GM18861 (cell line): ENCODE measurements around the gene EXOC6B.
"Not testable (repeated sequence)": the region's sequence is repeated elsewhere in the genome, so short reads cannot be mapped to it uniquely, and the experiment has no call there.

Experiments
- ATAC-seq: cut with Tn5 transposase; IDR thresholded peaks from one replicate; pipeline ENCODE4 v1.9.1; 2021; ENCODE audit not compliant: unreplicated experiment

EXOC6B gene

GRCh38 chr2:72685638-72686213 lies 140.1 kb downstream of the EXOC6B start:
- ATAC-seq: no peak

GRCh38 chr2:72682061-72682460 lies 143.8 kb downstream of the EXOC6B start:
- no peak for ATAC-seq

- no peak for ATAC-seq
Observed at GRCh38 chr2:72681016-72681995, 144.5 kb downstream of the EXOC6B start.

GRCh38 chr2:72678024-72678423 lies 147.8 kb downstream of the EXOC6B start:
- peak; percentile 89 for ATAC-seq

GRCh38 chr2:72676341-72677025 lies 149.3 kb downstream of the EXOC6B start:
- no peak for ATAC-seq

- ATAC-seq: no peak
Observed at GRCh38 chr2:72674982-72675915, 150.6 kb downstream of the EXOC6B start.

- no peak for ATAC-seq
Observed at GRCh38 chr2:72673279-72673678, 152.6 kb downstream of the EXOC6B start.

- no peak for ATAC-seq
Observed at GRCh38 chr2:72669121-72669520, 156.7 kb downstream of the EXOC6B start.

GRCh38 chr2:72668647-72669046 lies 157.2 kb downstream of the EXOC6B start:
- ATAC-seq: no peak

GRCh38 chr2:72665448-72665847 lies 160.4 kb downstream of the EXOC6B start:
- no peak for ATAC-seq

- ATAC-seq: no peak
Observed at GRCh38 chr2:72661985-72662384, 163.8 kb downstream of the EXOC6B start.

GRCh38 chr2:72649810-72650209 lies 176.0 kb downstream of the EXOC6B start:
- no peak for ATAC-seq

GRCh38 chr2:72641221-72641620 lies 184.6 kb downstream of the EXOC6B start:
- ATAC-seq: not testable (repeated sequence)

GRCh38 chr2:72638600-72639211 lies 187.1 kb downstream of the EXOC6B start:
- no peak for ATAC-seq

GRCh38 chr2:72636210-72636609 lies 189.6 kb downstream of the EXOC6B start:
- ATAC-seq: no peak

- no peak for ATAC-seq
Observed at GRCh38 chr2:72630767-72631166, 195.1 kb downstream of the EXOC6B start.

GRCh38 chr2:72629062-72629461 lies 196.8 kb downstream of the EXOC6B start:
- ATAC-seq: no peak

GRCh38 chr2:72627083-72627482 lies 198.8 kb downstream of the EXOC6B start:
- no peak for ATAC-seq

- no peak for ATAC-seq
Observed at GRCh38 chr2:72625366-72625765, 200.5 kb downstream of the EXOC6B start.

- no peak for ATAC-seq
Observed at GRCh38 chr2:72623481-72623880, 202.4 kb downstream of the EXOC6B start.
